ENCODE data around the gene TMEM258.

DNA sequence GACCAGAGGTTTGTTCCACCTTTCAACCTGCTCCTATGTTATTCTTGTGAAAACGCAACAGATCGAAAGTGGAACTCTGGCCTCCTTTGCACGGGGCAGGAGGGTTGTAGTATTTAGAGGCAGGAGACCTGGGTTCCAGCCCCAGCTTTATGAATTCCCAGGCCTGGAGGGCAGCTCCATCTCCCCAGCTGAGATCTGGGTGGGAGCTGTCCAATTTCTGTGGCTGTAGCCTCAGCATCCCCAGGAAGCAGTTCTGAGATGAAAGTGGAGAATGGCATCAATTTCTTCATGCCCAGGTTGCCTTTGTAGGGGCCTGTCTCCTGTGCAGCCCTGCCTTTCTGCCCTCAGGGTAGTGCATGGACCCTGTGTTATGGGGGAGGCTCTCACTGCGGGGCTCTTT is 39.8 kb upstream of the TMEM258 start:
- TF ChIP-seq, protein P1, sequence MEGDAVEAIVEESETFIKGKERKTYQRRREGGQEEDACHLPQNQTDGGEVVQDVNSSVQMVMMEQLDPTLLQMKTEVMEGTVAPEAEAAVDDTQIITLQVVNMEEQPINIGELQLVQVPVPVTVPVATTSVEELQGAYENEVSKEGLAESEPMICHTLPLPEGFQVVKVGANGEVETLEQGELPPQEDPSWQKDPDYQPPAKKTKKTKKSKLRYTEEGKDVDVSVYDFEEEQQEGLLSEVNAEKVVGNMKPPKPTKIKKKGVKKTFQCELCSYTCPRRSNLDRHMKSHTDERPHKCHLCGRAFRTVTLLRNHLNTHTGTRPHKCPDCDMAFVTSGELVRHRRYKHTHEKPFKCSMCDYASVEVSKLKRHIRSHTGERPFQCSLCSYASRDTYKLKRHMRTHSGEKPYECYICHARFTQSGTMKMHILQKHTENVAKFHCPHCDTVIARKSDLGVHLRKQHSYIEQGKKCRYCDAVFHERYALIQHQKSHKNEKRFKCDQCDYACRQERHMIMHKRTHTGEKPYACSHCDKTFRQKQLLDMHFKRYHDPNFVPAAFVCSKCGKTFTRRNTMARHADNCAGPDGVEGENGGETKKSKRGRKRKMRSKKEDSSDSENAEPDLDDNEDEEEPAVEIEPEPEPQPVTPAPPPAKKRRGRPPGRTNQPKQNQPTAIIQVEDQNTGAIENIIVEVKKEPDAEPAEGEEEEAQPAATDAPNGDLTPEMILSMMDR (IDR thresholded peaks at IDR 0.05): no peak
- no peak for TF ChIP-seq EZH2 (IDR thresholded peaks at IDR 0.05; ENCODE audit: borderline replicate concordance, insufficient read depth, low read depth, low read length, poor library complexity, severe bottlenecking)
